NCI-H82 (cell line): Measurements from ENCODE around the gene AQP5.

Experiments
- DNase-seq: peaks from one replicate; lab custom pipeline; 2025; lab: John Stamatoyannopoulos, UW

Gene AQP5

GRCh38 chr12:49932533-49933130 is 29.0 kb upstream of the AQP5 start:
- DNase-seq = no peak

- DNase-seq = no peak
These were observed 27.9 kb upstream of the AQP5 start for GRCh38 chr12:49933796-49934195.

- no peak for DNase-seq
These were observed 27.2 kb upstream of the AQP5 start for GRCh38 chr12:49934505-49934904.

GRCh38 chr12:49936925-49937324 is 24.7 kb upstream of the AQP5 start:
- DNase-seq = no peak

- no peak for DNase-seq
These were observed 23.9 kb upstream of the AQP5 start for GRCh38 chr12:49937639-49938300.

- no peak for DNase-seq
These were observed 22.4 kb upstream of the AQP5 start for GRCh38 chr12:49939307-49939706.

GRCh38 chr12:49939707-49940106 is 22.0 kb upstream of the AQP5 start:
- no peak for DNase-seq

GRCh38 chr12:49941556-49942511 is 19.8 kb upstream of the AQP5 start:
- no peak for DNase-seq

GRCh38 chr12:49942512-49942893 is 19.2 kb upstream of the AQP5 start:
- DNase-seq = no peak

- DNase-seq = no peak
These were observed 18.6 kb upstream of the AQP5 start for GRCh38 chr12:49942921-49943624.

GRCh38 chr12:49943625-49943960 is 18.1 kb upstream of the AQP5 start:
- DNase-seq = no peak

GRCh38 chr12:49944046-49944445 is 17.6 kb upstream of the AQP5 start:
- DNase-seq = no peak

GRCh38 chr12:49944718-49945117 is 17.0 kb upstream of the AQP5 start:
- DNase-seq = no peak

GRCh38 chr12:49945394-49946080 is 16.1 kb upstream of the AQP5 start:
- peak; percentile 91 for DNase-seq

- DNase-seq = no peak
These were observed 15.6 kb upstream of the AQP5 start for GRCh38 chr12:49946086-49946485.

GRCh38 chr12:49946497-49946896 is 15.2 kb upstream of the AQP5 start:
- no peak for DNase-seq

- DNase-seq = no peak
These were observed 14.0 kb upstream of the AQP5 start for GRCh38 chr12:49947593-49948226.

- no peak for DNase-seq
These were observed 12.5 kb upstream of the AQP5 start for GRCh38 chr12:49948866-49949845.

GRCh38 chr12:49949866-49950265 is 11.8 kb upstream of the AQP5 start:
- DNase-seq = no peak
